ENCODE data around the gene SIMC1.

SIMC1 gene

DNA sequence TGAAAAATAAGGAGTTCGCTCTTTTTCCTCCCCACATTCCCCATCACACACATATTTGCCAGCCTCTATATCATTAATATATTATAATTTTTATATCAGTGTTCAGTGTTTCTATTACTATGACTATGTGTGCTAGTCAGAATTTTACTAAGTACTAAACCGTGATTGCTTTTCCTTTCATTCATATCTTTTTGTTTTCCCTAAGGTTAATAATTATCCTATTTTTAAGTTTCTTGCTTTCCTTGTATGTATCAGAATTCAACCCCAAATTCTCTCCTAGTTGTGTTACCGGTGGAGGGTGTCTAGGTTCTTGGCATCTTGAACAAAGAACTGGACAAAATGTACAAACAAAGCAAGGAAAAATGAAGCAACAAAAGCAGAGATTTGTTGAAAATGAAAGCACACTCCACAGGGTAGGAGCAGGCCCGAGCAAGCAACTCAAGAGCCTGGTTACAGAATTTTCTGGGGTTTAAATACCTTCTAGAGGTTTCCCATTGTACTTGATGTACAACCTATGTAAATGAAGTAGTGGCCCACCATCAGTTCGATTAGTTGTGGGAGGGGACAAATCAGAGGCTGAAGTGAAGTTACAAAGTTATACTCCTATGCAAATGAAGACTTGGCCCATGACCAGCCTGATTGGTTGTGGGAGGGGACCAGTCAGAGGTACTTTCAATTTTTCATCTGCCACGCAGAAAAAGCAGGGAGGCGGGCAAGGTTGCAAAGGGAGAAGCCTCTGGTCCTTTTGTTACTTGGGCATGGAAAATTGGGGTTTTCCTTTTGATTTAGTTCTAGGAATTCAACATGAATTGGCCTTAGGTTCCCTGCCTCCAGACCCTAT lies 79.5 kb downstream of the SIMC1 start:
- DNase-seq, result no peak

DNA sequence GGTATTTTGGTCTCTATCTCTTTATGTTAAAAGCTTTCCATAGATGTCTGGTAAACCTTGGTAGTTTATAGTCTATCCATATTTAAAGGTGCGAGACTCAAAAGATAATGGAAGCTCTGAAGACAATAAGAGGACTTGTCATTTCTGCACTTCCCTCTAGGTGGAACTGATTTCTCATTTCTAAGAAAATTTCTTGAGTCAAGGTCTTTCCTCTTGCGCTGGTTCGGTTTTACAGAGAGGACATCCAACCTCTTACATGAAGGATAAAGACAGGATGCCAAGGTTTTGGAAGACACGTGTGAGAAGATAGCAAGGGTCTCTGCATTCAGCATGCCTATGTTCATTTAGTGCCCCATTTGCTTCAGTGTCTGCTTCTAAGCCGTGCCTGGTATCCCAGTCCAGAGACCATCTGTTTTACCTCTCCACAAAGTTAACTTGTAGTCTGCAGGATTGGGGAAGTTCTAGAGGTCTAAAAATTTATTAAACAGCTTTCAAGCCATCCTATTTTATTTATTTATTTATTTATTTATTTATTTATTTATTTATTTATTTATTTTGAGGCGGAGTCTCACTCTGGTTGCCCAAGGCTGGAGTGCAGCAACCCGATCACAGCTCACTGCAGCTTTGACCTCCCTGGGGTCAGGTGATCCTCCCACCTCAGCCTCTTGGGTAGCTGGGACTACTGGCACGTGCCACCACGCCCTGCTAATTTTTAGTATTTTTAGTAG lies 81.8 kb downstream of the SIMC1 start:
- peak; percentile 12 to 13 for DNase-seq

GRCh38 chr5:176320577-176320976 lies 82.4 kb downstream of the SIMC1 start:
- no peak for DNase-seq

- DNase-seq, result no peak
These were observed 96.0 kb downstream of the SIMC1 start for GRCh38 chr5:176334031-176334770.

- DNase-seq, result no peak
These were observed 99.7 kb downstream of the SIMC1 start for GRCh38 chr5:176337913-176338312.

DNA sequence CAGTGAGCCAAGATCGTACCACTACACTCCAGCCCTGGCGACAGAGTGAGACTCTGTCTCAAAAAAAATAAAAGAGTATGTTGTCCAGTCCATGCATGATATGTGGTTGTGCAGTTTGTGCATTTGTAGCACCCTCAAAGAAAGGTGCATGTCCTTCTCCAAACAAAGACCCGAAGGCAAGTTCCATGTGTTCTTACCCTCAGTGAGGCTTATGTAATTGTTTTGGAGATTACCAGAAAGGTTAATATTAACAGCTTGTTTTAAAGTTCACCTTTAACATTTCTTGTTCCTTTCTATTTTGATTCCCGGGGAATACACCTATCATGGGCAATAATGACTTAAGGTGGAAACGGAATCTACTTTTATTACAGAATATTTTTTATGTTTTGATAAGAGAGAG lies 101.1 kb downstream of the SIMC1 start:
- DNase-seq, result no peak

DNA sequence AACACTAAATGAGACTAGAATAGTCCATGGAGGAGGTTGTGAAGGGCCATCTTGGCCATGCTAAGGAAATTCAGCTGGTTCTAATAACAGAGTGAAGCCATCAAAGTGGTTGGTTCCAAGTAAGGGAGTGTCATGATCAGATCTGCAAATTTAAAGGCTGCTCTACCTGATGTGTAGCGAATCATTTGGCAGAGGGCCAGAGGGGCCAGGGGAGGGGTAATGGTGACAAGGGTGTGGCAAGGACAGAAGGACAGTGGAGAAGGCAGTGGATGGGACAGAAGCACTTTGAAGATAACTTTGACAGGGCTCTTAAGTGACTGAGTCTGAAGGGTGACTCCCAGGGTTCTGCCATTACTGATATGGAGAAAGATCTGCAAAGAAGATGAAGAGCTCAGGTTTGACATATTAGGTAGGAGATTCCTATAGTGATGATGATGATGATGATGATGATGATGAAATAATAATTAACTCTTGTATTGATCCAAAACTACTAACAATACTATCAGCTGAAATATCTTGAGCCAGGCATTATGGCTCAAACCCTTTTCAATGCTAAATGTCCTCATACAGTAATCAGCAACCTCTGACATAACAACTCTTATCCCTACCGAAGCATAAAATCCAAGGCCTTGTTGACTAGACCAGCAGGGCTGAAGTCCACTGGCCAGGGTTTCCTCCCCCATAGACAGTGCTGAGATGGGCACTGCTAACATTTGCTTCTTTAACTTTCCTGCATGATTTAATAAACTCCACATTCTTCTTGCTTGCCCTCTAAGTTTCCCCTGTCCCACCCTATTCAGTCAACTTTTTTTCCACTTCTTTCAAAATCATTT lies 103.3 kb downstream of the SIMC1 start:
- DNase-seq, result no peak

DNA sequence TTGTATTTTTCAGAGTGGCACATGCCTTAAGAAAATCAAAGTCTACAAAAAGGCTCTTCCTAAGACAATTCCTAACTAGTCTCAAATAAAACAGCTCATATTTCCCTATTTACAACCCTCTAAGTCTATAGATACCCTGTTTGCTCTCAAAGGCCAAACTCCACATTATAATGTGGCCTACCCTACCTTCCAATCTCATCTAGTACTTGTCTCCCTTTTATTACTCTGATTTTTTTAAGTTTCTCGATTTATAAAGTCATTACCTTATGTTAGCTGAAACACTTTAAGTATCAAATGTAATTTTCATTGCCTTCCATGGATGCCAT lies 103.9 kb downstream of the SIMC1 start:
- no peak for DNase-seq

GRCh38 chr5:176342766-176343458 lies 104.7 kb downstream of the SIMC1 start:
- no peak for DNase-seq

DNA sequence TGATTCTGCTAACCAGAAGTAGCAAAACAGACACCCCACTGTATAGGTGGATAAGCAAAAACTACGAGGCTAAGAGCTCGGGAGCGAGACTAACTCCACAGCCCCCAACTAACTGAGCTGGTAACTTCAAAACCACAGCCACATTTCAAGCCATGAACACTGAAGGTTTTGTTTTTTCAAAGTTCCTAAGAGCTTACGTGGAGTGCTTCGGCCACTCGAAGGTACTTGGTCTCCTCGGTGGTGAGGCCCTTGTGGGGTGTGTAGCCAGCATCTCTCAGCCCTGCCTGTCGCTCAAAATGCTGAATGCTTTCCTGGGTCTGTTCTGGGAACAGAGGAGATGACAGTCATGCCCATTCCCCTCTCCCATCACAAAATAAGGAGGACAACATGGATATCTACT lies 112.2 kb downstream of the SIMC1 start:
- no peak for DNase-seq

DNA sequence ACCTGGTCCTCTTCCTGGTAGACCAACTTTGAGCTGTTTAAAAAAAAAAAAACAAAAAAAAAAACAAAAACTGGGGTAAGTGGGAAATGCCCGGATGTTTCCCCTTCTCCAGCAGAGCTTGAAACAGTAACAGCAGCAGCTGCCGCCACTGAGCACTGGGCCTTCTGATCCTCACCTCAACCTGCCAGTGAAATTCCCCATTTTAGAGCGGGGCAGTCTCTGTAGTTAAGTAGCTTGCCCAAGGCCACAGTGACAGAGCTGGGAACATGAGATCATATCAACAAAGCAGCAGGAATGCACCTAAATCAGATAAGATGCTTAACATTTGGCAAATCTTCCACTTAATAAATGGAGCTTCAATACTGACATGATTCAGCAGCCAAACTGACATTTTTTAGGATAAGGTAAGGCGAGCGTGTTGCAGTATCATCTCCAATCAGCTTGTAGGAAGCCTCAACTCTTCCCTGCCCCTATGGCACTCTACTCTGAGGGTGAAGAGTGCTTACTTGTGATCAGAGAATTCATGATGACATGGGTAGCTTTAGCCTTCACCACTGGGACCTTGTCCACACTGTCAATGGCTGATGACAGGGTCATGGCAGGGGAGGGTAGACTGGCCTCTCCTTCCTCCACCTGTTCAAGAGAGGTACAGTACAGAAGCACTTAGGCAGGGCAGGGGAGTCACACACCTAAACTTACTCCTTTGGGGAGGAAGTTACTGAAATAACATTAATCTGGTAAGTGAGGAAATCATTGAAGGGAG lies 114.1 kb downstream of the SIMC1 start:
- DNase-seq, result no peak

DNA sequence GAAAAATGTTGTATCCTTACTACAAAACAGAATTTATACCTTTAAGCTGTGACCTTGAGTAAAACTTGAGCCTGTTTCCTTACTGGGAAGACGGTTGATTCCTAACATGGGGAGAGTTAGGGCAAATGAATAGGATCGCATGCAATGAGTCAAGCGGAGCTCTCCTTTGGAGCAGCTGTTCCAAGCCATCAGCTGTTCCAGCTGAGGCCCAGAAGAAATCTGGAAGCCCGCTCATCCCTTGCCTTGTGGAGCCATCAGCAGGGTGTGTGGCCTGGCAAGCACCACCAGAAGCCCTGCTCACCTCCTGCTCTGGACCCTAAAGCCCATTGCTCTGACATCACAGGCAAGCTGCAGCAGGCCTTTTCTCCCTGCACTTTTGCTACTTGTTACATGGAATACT lies 115.3 kb downstream of the SIMC1 start:
- no peak for DNase-seq

DNA sequence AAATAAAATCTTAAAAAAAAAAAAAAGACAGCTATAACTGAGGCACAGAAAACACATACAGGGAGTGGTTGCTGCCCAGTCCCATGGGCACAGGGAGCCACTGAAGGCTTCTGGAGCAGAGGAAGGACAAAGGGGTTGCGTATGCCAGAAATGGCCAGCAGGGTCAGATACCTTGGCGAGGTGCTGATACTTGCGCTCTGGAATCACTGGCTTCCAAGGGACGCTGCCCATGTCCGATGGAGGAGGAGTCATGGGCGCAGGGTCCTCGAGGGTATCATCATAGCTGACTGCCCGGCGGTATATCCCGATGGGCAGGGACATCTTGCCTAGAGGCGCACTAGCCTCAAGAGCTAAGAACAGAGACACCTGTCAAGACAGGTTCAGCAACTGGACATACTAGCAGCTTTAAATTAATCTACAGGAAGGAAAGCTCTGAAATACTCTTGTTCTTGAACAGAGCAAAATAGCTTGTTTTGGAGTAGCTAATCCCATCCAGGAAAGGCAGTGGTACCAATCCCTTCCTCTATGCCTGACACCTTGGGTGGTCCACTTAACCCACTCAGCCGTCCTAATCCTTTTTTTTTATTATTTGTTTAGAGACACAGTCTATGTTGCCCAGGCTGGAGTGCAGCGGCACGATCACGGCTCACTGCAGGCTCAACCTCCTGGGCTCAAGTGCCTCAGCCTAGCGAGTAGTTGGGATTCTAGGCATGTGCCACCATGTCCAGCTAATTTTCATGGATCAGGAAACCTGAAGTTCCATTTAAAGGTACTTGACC lies 117.4 kb downstream of the SIMC1 start:
- no peak for DNase-seq

GRCh38 chr5:176356179-176356566 lies 117.9 kb downstream of the SIMC1 start:
- no peak for DNase-seq

GRCh38 chr5:176359658-176360057 lies 121.4 kb downstream of the SIMC1 start:
- DNase-seq, result no peak

GRCh38 chr5:176360894-176361436 lies 122.7 kb downstream of the SIMC1 start:
- DNase-seq, result no peak

- peak; percentile 84 to 86 for DNase-seq
These were observed 123.4 kb downstream of the SIMC1 start, which contains the start of gene KIAA1191 for GRCh38 chr5:176361437-176362232. KIAA1191 (minus strand) TSS chr5:176361764; CDS start chr5:176359508, 2,256 bp downstream.

- no peak for DNase-seq
These were observed 123.9 kb downstream of the SIMC1 start for GRCh38 chr5:176362233-176362490.

DNA sequence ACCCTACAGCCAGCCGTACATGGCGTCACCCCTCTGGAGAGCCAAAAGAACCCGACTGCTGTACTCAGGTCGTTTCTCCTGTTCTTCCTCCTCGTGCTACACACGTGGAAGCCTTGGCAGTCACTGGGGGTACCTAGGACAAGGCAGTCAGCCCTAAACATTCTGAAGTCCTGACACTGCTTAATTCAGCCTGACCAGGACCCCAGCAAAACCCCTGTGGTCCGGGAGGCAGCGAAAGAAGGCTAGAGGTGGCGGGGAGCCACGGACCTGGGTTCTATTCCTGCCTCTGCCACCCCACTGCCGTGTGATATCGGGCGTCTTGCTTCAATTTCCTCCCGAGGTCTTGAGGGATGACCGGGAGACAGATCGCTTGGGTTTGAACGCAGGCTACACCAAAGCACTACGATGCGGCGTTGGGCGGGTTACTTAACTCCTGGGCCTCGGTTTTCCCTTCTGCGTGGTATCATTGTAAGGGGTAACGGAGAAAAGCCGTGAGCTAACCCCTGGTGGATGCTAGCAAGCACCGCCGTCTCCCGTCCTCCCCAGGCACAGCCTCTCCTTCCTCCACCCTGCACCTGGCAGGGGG lies 126.6 kb downstream of the SIMC1 start:
- DNase-seq, result no peak

Data from AML-193 (cell line).